ENCODE data around the gene CCDC120.

CCDC120 gene

DNA sequence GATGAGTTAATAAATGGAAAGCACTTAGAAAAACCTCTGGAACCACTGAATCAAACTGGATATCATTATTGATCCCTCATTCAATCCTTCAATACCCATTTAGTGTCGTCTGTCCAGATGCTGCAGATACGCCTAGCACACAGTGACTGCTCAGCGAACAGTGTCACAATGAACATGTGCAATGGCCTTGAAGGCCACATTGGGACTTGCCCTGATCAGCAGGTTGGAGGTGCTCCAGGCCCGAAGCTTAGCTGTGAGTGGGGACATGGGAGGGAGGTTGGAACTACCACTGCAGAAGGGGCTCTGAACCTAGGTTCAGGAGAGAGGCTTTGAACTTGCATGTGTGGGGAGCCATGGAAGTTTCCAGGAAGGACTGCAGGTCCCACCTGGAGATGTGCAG lies 47.5 kb downstream of the CCDC120 start:
- no peak for DNase-seq

- no peak for DNase-seq
Observed at GRCh38 chrX:49106930-49107329, 48.1 kb downstream of the CCDC120 start.

- no peak for DNase-seq
Observed at GRCh38 chrX:49108641-49109040, 49.8 kb downstream of the CCDC120 start.

- DNase-seq: no peak
Observed at GRCh38 chrX:49110417-49110816, 51.6 kb downstream of the CCDC120 start.

- no peak for DNase-seq
Observed at GRCh38 chrX:49111791-49112190, 53.0 kb downstream of the CCDC120 start.

GRCh38 chrX:49116076-49116475 lies 57.3 kb downstream of the CCDC120 start:
- no peak for DNase-seq

DNA sequence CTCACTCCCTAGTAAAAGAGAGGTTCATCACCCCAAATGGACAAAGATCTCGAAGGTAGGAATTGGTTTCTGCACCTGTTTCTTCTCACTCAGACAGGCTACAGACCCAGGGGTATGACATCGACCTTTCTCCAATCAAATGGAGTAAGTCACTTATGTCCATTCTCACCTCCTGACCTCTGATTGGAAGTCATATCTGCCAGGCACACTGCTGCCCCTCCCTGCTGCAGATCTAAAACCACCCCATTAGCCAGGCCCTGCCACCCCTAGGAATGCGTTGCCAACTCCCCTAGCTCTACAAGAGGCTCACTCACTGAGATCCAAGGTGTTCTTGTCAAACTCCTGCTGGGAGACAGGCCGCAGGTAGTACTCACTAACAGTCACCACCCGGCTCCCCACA lies 57.9 kb downstream of the CCDC120 start:
- DNase-seq: no peak

GRCh38 chrX:49117581-49117980 lies 58.8 kb downstream of the CCDC120 start:
- DNase-seq: no peak

Measured in retina (tissue), 1 donor.